GM12878 (cell line): ENCODE measurements around the gene ANKRD33.

Source experiments
- CTCF ChIP-seq, 3 experiments: IDR thresholded peaks in 2 of 3; conservative IDR thresholded peaks in 1 of 3; 2 replicates each; pipeline ENCODE4 v1.5.1; 2011; ENCODE audit warnings: low read depth in 3 of 3, low read length in 3 of 3, mild to moderate bottlenecking in 3 of 3, control low read depth in 2 of 3, moderate library complexity in 2 of 3, inconsistent platforms in 1 of 3, mixed read lengths in 1 of 3; ENCODE audit not compliant: control insufficient read depth in 2 of 3, insufficient read depth in 1 of 3; ENCODE audit errors: extremely low read depth in 1 of 3
- JUNB ChIP-seq: IDR thresholded peaks from 2 replicates; pipeline ENCODE4 v1.6.1; 2016; ENCODE audit warnings: antibody characterized with exemption, mild to moderate bottlenecking

GRCh38 chr12:51871126-51871525 lies 16.8 kb upstream of the ANKRD33 start:
- TF ChIP-seq CTCF (IDR thresholded peaks at IDR 0.05 in 2 of 3, conservative IDR thresholded peaks at IDR 0.05 in 1 of 3; ENCODE audit: control insufficient read depth in 2 of 3, extremely low read depth in 1 of 3, insufficient read depth in 1 of 3, low read depth in 3 of 3, low read length in 3 of 3) (no peak), JUNB (no peak)
